Spleen (tissue), 7 donors: ENCODE measurements around the gene MAP7D1.
A peak's percentile ranks its signal among the peaks of the same experiment; 100 is the strongest.

Experiments used
- POLR2A ChIP-seq, 3 donors: fragments of 450-650 bp; IDR thresholded peaks; one replicate each; pipeline ENCODE4 v1.5.1; 2017; ENCODE audit warnings: antibody characterized with exemption in 3 of 3, mild to moderate bottlenecking in 1 of 3
- POLR2AphosphoS5 ChIP-seq, 3 donors: sonication (generic); formaldehyde crosslinking; IDR thresholded peaks; one replicate each; pipeline ENCODE4 v1.5.1; 2017; ENCODE audit warnings: antibody characterized with exemption in 3 of 3
- TF ChIP-seq, protein P1 (sequence below), 11 experiments: fragments of 200-600 bp in 7 of 11; fragments of 450-650 bp in 4 of 11; sonication (generic) in 4 of 11; IDR thresholded peaks in 8 of 11; conservative IDR thresholded peaks in 3 of 11; 1 replicate in 7 of 11; 2 replicates in 4 of 11; pipeline versions ENCODE4 v1.4.0 to v1.8.0; 2016 to 2021; ENCODE audit warnings: antibody characterized with exemption in 11 of 11, inconsistent platforms in 4 of 11, mild to moderate bottlenecking in 1 of 11
- donor health status: DM: no; HTN: no; CAD: no; lungs with moderate emphysema.
- donor health status: DM: no; HTN: no; CAD: no.
- donor health status: DM: no; HTN: no; CAD: no.

GRCh38 chr1:36183309-36183856 is 27.4 kb downstream of the MAP7D1 start:
- TF ChIP-seq POLR2AphosphoS5 (IDR thresholded peaks at IDR 0.05) (peak in 1 of 3 donors; percentile 27), POLR2A (IDR thresholded peaks at IDR 0.05) (no peak)
- TF ChIP-seq, protein P1, sequence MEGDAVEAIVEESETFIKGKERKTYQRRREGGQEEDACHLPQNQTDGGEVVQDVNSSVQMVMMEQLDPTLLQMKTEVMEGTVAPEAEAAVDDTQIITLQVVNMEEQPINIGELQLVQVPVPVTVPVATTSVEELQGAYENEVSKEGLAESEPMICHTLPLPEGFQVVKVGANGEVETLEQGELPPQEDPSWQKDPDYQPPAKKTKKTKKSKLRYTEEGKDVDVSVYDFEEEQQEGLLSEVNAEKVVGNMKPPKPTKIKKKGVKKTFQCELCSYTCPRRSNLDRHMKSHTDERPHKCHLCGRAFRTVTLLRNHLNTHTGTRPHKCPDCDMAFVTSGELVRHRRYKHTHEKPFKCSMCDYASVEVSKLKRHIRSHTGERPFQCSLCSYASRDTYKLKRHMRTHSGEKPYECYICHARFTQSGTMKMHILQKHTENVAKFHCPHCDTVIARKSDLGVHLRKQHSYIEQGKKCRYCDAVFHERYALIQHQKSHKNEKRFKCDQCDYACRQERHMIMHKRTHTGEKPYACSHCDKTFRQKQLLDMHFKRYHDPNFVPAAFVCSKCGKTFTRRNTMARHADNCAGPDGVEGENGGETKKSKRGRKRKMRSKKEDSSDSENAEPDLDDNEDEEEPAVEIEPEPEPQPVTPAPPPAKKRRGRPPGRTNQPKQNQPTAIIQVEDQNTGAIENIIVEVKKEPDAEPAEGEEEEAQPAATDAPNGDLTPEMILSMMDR (IDR thresholded peaks at IDR 0.05 in 8 of 11, conservative IDR thresholded peaks at IDR 0.05 in 3 of 11), result no peak
